Effector CD4-positive, alpha-beta T cell (primary cell): ENCODE measurements around the gene CYP11A1.
A peak's percentile ranks its signal among the peaks of the same experiment; 100 is the strongest.

ENCODE experiments used
- DNase-seq: peaks from one replicate; pipeline ENCODE4 v3.0.0-alpha.2; 2020

CYP11A1 gene

GRCh38 chr15:74387621-74388362 lies 20.3 kb upstream of the CYP11A1 start:
- DNase-seq, result no peak

GRCh38 chr15:74387141-74387541 lies 19.7 kb upstream of the CYP11A1 start:
- no peak for DNase-seq

DNA sequence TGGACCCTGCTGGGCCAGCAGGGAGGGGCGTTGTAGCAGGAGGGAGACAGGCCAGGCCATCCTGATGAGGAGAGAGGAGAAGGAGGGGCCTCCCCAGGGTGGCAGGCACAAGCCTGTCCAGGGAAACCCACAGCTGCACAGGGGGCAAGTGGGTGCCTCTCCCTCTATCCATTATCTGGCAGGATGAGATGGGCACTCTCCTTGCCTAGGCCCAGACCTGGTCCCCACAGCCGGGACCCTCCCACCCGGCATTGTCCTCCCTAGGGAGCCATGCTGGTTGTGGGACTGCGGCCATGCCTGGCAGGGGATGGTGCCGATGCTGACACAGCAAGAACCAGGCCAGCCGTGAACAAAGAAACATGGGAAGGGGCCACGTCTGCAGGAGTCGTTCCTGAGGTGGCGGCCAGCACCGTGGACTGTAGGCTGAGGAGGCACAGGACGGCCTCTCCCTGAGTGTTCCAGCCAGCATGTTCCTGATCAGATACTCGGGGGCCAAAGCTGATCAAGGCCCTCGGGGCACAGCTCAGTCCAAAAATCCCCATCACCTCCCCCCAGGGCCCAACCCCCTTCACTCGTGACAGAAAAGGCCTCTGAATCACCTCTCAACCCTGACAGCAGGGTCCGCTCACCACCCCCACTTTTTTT lies 19.2 kb upstream of the CYP11A1 start:
- no peak for DNase-seq

- no peak for DNase-seq
Measured at GRCh38 chr15:74385733-74386132, 18.3 kb upstream of the CYP11A1 start.

DNA sequence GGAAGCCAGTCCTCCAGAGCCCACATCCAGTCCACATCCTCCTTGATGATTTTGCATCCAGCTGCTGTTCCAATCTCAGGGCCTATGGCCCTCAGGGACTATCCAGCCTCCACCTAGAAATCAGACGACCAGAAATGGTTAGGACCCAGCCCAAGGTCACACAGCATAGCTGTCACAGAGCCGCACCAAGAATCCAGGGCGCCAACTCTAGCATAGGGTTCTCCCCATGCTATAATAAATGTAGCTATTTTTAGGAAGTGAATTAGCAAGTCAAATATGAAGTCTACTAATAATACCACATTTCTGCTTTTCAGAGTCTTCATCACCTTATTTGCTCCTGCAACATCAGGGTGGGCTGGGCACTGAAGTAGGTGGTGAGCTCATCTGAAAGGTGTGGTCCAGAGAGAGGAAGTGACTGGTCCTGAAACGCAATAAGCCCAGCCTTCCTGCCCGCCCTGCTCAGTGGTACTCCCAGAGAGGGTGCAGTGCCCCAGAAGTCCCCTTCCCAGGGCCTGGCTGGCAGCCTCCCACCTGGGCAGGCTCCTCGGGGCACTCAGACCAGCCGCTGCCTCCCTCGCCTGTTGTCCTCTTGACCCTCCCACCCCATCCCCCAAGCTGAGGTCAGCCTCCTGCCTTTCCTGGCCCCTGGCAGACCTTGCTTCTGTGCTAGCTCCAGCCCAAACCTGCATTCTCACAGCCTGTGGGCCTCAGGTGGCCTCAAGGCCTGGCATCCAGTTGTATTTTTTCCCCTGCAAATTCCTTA lies 17.6 kb upstream of the CYP11A1 start:
- DNase-seq, result no peak

GRCh38 chr15:74384566-74384880 lies 17.1 kb upstream of the CYP11A1 start:
- DNase-seq, result no peak

- no peak for DNase-seq
Measured at GRCh38 chr15:74383695-74384565, 16.5 kb upstream of the CYP11A1 start.

DNA sequence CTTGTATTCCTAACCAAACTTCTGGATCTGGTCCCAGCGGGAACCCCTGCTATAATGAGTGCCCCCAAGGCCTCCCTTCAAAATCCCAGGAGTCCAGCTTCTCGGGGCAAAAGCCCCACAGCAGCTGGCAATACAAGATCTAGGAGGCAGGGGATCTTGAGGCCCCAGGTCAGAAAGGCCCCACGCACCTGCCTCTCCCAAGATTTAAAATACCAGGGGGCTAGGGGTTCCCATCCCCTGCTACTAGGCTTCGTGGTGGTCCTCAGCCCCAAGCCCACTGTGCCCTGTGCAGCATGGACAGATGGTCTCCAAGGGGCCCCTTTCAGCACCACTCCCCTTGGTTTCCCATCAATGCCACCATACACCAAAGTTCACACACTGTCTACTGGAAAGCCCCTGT lies 15.8 kb upstream of the CYP11A1 start:
- no peak for DNase-seq

DNA sequence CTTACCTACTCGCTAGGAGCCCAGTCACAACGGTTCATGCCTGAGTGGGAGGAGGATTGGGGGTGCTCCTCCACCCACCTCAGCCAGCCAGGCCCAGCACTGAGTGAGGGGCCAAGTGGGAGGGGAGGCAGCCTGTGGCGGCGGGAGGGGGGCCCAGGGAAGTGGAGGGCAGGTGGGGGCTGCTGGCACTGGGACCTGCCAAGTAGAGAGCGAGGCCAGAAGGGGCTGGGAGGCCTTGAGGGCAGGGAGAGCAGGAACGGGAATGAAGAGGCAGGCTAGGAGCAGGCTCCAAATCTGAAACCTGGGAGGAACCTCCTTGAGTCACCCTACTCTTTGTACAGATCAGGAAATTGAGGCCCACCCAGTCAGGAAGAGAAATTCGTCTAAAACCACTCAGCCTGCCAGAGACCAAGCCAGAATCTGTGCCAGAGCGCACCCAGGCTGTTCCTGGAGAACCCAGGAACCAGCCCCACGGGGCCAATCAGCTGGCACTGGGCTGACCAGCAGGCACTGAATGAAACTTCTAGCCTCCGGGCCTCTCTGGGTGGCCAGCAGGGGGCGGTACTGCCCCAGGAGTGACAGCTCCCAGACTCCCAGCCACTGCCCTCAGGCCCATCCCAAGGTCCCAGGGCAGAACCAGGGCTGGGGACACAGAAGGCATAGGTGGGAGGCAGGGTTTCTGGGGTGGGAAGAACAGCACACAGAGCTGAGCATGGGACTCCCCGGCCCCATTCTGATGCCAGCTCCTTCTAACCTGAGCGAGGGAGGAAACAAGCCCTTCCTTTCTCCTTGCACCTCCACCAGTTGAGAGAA lies 14.8 kb upstream of the CYP11A1 start:
- peak; percentile 66 for DNase-seq

- DNase-seq, result no peak
Measured at GRCh38 chr15:74381481-74381880, 14.0 kb upstream of the CYP11A1 start.

GRCh38 chr15:74381190-74381453 lies 13.7 kb upstream of the CYP11A1 start:
- no peak for DNase-seq

- DNase-seq, result no peak
Measured at GRCh38 chr15:74380361-74381189, 13.1 kb upstream of the CYP11A1 start.

- peak; percentile 23 for DNase-seq
Measured at GRCh38 chr15:74378848-74379247, 11.4 kb upstream of the CYP11A1 start.

DNA sequence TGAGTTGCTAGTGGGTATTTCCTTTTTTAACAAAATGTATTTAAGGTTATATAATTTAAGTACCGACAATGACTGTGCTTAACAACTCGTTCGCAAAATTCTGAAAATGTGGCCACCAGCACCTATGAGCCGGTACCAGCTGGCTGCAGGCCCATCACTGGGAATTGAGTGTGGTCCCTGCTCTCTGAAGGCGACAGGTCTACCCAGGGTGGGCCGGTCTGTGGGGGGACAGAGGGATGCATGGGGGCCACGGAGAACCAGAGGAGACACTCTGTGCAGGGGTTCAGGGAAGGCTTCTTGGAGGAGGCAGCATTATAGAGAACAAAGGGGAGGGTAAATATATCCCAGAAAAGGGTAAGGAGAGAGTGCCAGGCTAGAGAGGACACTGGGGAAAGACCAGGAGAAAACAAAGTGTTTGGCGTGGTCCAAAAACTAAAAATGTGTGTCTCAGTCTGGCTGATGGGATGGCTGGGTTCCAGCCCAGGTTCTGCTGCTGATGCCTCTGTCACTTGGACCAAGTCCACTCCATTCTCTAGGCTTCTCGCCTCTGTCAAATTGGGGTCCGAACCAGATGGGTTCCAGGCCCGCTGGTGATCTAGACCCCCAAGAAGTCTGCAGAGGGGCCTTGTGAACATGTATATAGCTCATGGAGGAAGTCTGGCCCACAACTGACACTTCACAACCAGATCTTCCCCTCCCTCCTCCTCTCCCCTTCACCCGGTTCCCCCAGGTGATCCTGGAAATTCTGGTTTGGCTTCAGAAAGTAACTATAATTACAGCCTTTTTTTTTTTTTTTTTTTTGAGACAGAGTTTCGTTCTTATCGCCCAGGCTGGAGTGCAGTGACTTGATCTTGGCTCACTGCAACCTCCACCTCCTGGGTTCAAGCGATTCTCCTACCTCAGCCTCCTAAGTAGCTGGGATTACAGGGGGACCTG lies 10.7 kb upstream of the CYP11A1 start:
- DNase-seq, result no peak

DNA sequence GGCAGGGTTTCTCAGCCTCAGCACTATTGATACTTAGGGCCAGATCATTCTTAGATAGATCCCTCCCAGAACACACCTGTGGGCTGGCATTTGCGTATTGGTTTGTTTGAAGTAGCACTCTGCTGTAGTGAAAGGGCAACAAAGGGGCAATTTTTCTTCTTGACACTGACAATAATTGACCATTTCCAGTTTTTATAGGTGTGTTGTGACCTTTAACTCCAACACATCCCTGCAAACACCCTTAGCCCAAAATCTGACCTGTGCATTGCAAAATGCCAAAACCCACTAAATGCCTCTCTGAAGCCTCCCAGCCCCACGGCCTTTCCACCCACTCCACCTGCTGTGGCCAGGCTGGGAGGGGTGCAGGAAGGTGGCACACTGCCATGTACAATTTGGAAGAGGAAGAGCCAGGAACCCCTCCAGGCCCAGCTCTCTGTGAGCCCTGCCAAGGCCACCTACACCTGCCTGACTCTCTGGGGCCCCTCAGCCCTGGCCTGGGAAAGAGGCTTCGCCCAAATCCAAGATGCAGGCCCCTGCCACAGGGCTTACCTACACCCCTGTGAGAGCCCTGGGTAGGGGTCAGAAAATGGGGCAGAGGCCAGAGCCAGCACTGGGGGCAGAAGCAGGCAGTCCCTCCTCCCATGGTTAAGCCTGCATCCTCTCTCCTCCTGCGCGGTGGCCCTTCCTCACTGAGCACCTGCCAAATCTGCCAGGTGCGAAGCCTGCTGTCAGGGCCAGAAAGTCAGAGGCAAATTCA lies 9.6 kb upstream of the CYP11A1 start:
- DNase-seq, result no peak

DNA sequence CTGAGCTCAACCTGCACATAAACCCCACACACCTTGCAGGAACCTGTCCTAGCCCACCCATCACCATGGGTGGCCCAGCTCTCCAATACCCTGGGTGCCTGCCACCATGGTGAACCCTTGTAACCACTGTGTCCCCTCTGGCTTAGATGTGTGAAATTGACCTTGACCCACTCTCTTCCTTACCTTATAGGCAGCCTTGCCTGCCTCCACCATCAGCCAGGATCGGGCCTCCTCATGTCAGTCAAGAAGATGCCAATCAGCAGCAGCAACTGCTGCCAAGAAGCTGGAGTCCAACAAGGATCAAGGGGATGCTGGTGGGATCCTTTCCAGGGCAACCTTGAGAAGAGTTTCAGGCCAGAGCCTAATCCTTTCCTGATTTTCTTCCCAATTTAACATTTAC lies 8.8 kb upstream of the CYP11A1 start:
- DNase-seq, result no peak

DNA sequence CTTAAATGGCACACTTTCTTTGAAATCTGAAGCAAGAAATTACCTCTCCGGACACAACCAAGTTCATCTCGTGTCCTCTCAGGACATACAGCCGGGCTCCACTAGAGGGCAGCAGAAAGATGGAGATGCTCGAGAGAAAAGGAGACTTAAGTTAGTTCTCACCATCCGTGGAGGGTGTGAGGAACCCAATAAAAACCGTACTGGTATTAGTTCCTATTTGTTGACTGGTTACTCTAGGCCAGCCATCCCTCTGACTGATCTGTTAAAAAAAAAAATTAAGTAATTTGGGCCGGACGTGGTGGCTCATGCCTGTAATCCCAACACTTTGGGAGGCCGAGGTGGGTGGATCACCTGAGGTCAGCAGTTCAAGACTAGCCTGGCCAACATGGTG lies 7.9 kb upstream of the CYP11A1 start:
- peak; percentile 75 for DNase-seq

- no peak for DNase-seq
Measured at GRCh38 chr15:74374648-74375302, 7.3 kb upstream of the CYP11A1 start.
